ENCODE data around the gene LTBP1. TPM values are rescaled to one million over a fixed set of nuclear protein-coding genes. Genes with fewer than 3 reads are reported as not detected.
A peak's percentile ranks its signal among the peaks of the same experiment; 100 is the strongest.

The LTBP1 gene
- polyA plus RNA-seq, 2 donors, result 4.3 to 13.9 TPM

- WGBS, 2 donors, result 86 to 91% methylated on average over 4 of the region's 4 CpGs
- Histone ChIP-seq H3K9me3 (ENCODE audit: control insufficient read depth in 2 of 2, insufficient read depth in 1 of 2, low read depth in 1 of 2, low read length in 1 of 2) (no peaks in the 10 kb centered on the region), H3K4me1 (ENCODE audit: control insufficient read depth in 2 of 2, insufficient read depth in 2 of 2, low read length in 1 of 2) (peaks cover 4 to 9% of the 10 kb centered on the region in 2 donors), H3K4me3 (ENCODE audit: low read depth in 1 of 2, low read length in 2 of 2) (no peak overlapping the region), H3K27ac (ENCODE audit: low read depth in 2 of 2, low read length in 1 of 2) (no peak overlapping the region), H3K36me3 (ENCODE audit: control insufficient read depth in 2 of 2, insufficient read depth in 2 of 2, low read length in 1 of 2) (no peaks in the 10 kb centered on the region), H3K27me3 (ENCODE audit: control insufficient read depth in 1 of 2, insufficient read depth in 2 of 2, low read length in 2 of 2) (no peaks in the 10 kb centered on the region)
Measured at GRCh38 chr2:33073018-33073417, 126.3 kb downstream of the LTBP1 start.

- Histone ChIP-seq H3K4me1 (ENCODE audit: control insufficient read depth in 2 of 2, insufficient read depth in 2 of 2, low read length in 1 of 2) (peaks cover 1 to 7% of the 10 kb centered on the region in 2 donors), H3K9me3 (ENCODE audit: control insufficient read depth in 2 of 2, insufficient read depth in 1 of 2, low read depth in 1 of 2, low read length in 1 of 2) (no peaks in the 10 kb centered on the region), H3K27me3 (ENCODE audit: control insufficient read depth in 1 of 2, insufficient read depth in 2 of 2, low read length in 2 of 2) (no peaks in the 10 kb centered on the region), H3K4me3 (ENCODE audit: low read depth in 1 of 2, low read length in 2 of 2) (no peak overlapping the region), H3K27ac (ENCODE audit: low read depth in 2 of 2, low read length in 1 of 2) (no peak overlapping the region), H3K36me3 (ENCODE audit: control insufficient read depth in 2 of 2, insufficient read depth in 2 of 2, low read length in 1 of 2) (no peaks in the 10 kb centered on the region)
- WGBS, 2 donors, result 92 to 96% methylated on average over 6 of the region's 6 CpGs
Measured at GRCh38 chr2:33074197-33074596, 127.4 kb downstream of the LTBP1 start.

DNA sequence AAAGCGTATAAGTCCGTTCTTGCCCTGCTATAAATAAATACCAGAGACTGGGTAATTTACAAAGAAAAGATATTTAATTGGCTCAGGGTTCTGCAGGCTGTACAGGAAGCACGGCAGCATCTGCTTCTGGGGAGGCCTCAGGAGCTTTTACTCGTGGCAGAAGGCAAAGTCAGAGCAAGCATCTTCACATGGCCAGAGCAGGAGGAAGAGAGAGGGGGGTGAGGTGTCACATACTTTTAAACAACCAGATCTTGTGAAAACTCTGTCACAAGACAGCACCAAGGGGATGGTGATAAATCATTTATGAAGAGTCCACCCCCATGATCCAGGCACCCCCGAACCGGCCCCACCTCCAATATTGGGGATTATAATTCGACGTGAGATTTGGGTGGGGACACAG is 130.6 kb downstream of the LTBP1 start:
- no peaks in the 10 kb centered on the region for H3K9me3 ChIP-seq (ENCODE audit: control insufficient read depth in 2 of 2, insufficient read depth in 1 of 2, low read depth in 1 of 2, low read length in 1 of 2)
- no peaks in the 10 kb centered on the region for H3K36me3 ChIP-seq (ENCODE audit: control insufficient read depth in 2 of 2, insufficient read depth in 2 of 2, low read length in 1 of 2)
- H3K27ac ChIP-seq (ENCODE audit: low read depth in 2 of 2, low read length in 1 of 2), result peak overlapping the region in 1 of 2 donors; percentile 60
- no peaks in the 10 kb centered on the region for H3K4me1 ChIP-seq (ENCODE audit: control insufficient read depth in 2 of 2, insufficient read depth in 2 of 2, low read length in 1 of 2)
- 65% methylated on average over 8 of the region's 8 CpGs for WGBS, 2 donors
- H3K27me3 ChIP-seq (ENCODE audit: control insufficient read depth in 1 of 2, insufficient read depth in 2 of 2, low read length in 2 of 2), result no peaks in the 10 kb centered on the region
- no peak overlapping the region for H3K4me3 ChIP-seq (ENCODE audit: low read depth in 1 of 2, low read length in 2 of 2)

GRCh38 chr2:33077844-33078243 is 131.1 kb downstream of the LTBP1 start:
- H3K4me1 ChIP-seq (ENCODE audit: control insufficient read depth in 2 of 2, insufficient read depth in 2 of 2, low read length in 1 of 2), result peaks cover 0 to 2% of the 10 kb centered on the region in 2 donors
- H3K36me3 ChIP-seq (ENCODE audit: control insufficient read depth in 2 of 2, insufficient read depth in 2 of 2, low read length in 1 of 2), result no peaks in the 10 kb centered on the region
- WGBS, 2 donors, result 46 to 54% methylated on average over 4 of the region's 4 CpGs
- no peaks in the 10 kb centered on the region for H3K27me3 ChIP-seq (ENCODE audit: control insufficient read depth in 1 of 2, insufficient read depth in 2 of 2, low read length in 2 of 2)
- H3K27ac ChIP-seq (ENCODE audit: low read depth in 2 of 2, low read length in 1 of 2), result peak overlapping the region in 1 of 2 donors; percentile 22
- no peak overlapping the region for H3K4me3 ChIP-seq (ENCODE audit: low read depth in 1 of 2, low read length in 2 of 2)
- H3K9me3 ChIP-seq (ENCODE audit: control insufficient read depth in 2 of 2, insufficient read depth in 1 of 2, low read depth in 1 of 2, low read length in 1 of 2), result no peaks in the 10 kb centered on the region

DNA sequence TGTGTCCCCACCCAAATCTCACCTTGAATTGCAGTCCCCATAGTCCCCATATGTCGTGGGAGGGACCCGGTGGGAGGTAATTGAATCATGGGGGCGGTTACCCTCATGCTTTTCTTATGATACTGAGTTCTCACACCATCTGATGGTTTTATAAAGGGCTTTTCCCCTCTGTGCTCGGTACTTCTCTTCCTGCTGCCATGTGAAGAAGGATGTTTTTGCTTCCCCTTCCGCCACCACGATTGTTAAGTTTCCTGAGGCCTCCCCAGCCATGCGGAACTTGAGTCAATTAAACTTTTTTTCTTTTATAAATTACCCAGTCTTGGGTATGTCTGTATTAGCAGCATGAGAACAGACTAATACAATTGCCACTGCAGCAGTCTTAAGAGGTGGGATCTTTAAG is 134.9 kb downstream of the LTBP1 start:
- no peaks in the 10 kb centered on the region for H3K27me3 ChIP-seq (ENCODE audit: control insufficient read depth in 1 of 2, insufficient read depth in 2 of 2, low read length in 2 of 2)
- no peaks in the 10 kb centered on the region for H3K36me3 ChIP-seq (ENCODE audit: control insufficient read depth in 2 of 2, insufficient read depth in 2 of 2, low read length in 1 of 2)
- H3K27ac ChIP-seq (ENCODE audit: low read depth in 2 of 2, low read length in 1 of 2), result no peak overlapping the region
- no peak overlapping the region for H3K4me3 ChIP-seq (ENCODE audit: low read depth in 1 of 2, low read length in 2 of 2)
- peaks cover 3 to 6% of the 10 kb centered on the region in 2 donors for H3K4me1 ChIP-seq (ENCODE audit: control insufficient read depth in 2 of 2, insufficient read depth in 2 of 2, low read length in 1 of 2)
- 79 to 88% methylated on average over 7 of the region's 7 CpGs for WGBS, 2 donors
- no peaks in the 10 kb centered on the region for H3K9me3 ChIP-seq (ENCODE audit: control insufficient read depth in 2 of 2, insufficient read depth in 1 of 2, low read depth in 1 of 2, low read length in 1 of 2)

GRCh38 chr2:33083699-33084387 is 137.1 kb downstream of the LTBP1 start:
- H3K27me3 ChIP-seq (ENCODE audit: control insufficient read depth in 1 of 2, insufficient read depth in 2 of 2, low read length in 2 of 2), result no peaks in the 10 kb centered on the region
- WGBS, 2 donors, result 73% methylated on average over 6 of the region's 6 CpGs
- H3K4me1 ChIP-seq (ENCODE audit: control insufficient read depth in 2 of 2, insufficient read depth in 2 of 2, low read length in 1 of 2), result peaks cover 3 to 6% of the 10 kb centered on the region in 2 donors
- no peaks in the 10 kb centered on the region for H3K36me3 ChIP-seq (ENCODE audit: control insufficient read depth in 2 of 2, insufficient read depth in 2 of 2, low read length in 1 of 2)
- no peak overlapping the region for H3K27ac ChIP-seq (ENCODE audit: low read depth in 2 of 2, low read length in 1 of 2)
- no peak overlapping the region for H3K4me3 ChIP-seq (ENCODE audit: low read depth in 1 of 2, low read length in 2 of 2)
- no peaks in the 10 kb centered on the region for H3K9me3 ChIP-seq (ENCODE audit: control insufficient read depth in 2 of 2, insufficient read depth in 1 of 2, low read depth in 1 of 2, low read length in 1 of 2)

DNA sequence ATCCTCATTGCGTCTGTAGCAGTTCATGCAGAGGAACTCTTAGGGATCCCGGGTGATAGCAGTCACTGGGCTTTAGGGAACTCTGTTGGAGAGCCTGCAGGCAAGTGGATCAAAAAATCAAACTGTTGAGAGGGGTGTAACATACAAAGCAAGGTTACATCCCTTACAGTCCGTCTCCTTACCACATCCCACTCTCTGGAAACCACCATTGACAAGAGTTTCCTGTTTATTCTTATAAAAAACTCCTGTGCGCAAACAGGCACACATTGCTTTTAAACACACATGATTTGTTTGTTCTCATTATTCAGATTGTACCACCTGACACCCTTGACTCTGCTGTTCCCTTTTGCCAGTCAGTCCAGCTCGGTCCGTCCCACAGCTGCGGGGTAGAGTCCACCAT is 137.7 kb downstream of the LTBP1 start:
- 88% methylated on average over 7 of the region's 7 CpGs for WGBS, 2 donors
- no peak overlapping the region for H3K27ac ChIP-seq (ENCODE audit: low read depth in 2 of 2, low read length in 1 of 2)

DNA sequence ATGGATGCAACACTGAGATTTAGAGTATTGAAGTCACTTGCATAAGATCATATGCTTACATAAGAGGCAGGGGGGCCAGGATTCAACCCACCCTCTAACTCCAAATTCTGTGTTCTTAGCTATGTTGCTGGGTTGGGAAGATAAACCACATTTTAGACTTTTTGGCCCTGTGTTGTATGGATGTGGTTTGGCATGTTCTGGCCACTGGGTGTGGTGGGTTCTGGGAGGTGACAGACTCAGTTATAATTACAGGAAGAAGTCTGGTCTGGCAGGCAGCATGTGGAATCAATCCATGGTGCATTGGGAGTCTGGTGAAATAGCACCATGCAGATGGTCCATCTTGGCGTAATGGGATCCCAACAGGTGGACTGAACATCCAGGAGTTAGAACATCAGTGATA is 138.9 kb downstream of the LTBP1 start:
- WGBS, 2 donors, result 87 to 88% methylated on average over 1 of the region's 1 CpG
- no peaks in the 10 kb centered on the region for H3K27me3 ChIP-seq (ENCODE audit: control insufficient read depth in 1 of 2, insufficient read depth in 2 of 2, low read length in 2 of 2)
- no peak overlapping the region for H3K27ac ChIP-seq (ENCODE audit: low read depth in 2 of 2, low read length in 1 of 2)
- H3K4me3 ChIP-seq (ENCODE audit: low read depth in 1 of 2, low read length in 2 of 2), result no peak overlapping the region
- no peaks in the 10 kb centered on the region for H3K9me3 ChIP-seq (ENCODE audit: control insufficient read depth in 2 of 2, insufficient read depth in 1 of 2, low read depth in 1 of 2, low read length in 1 of 2)
- no peaks in the 10 kb centered on the region for H3K36me3 ChIP-seq (ENCODE audit: control insufficient read depth in 2 of 2, insufficient read depth in 2 of 2, low read length in 1 of 2)
- H3K4me1 ChIP-seq (ENCODE audit: control insufficient read depth in 2 of 2, insufficient read depth in 2 of 2, low read length in 1 of 2), result peaks cover 3 to 6% of the 10 kb centered on the region in 2 donors

More for the DNA sequence above, 137.7 kb downstream of the LTBP1 start:
- no peak overlapping the region for H3K4me3 ChIP-seq (ENCODE audit: low read depth in 1 of 2, low read length in 2 of 2)
- no peaks in the 10 kb centered on the region for H3K9me3 ChIP-seq (ENCODE audit: control insufficient read depth in 2 of 2, insufficient read depth in 1 of 2, low read depth in 1 of 2, low read length in 1 of 2)
- no peaks in the 10 kb centered on the region for H3K27me3 ChIP-seq (ENCODE audit: control insufficient read depth in 1 of 2, insufficient read depth in 2 of 2, low read length in 2 of 2)
- no peaks in the 10 kb centered on the region for H3K36me3 ChIP-seq (ENCODE audit: control insufficient read depth in 2 of 2, insufficient read depth in 2 of 2, low read length in 1 of 2)
- peaks cover 3 to 6% of the 10 kb centered on the region in 2 donors for H3K4me1 ChIP-seq (ENCODE audit: control insufficient read depth in 2 of 2, insufficient read depth in 2 of 2, low read length in 1 of 2)

GRCh38 chr2:33086400-33087015 is 139.8 kb downstream of the LTBP1 start:
- peak overlapping the region; percentile 1 to 34 for H3K27ac ChIP-seq (ENCODE audit: low read depth in 2 of 2, low read length in 1 of 2)
- 28 to 29% methylated on average over 9 of the region's 9 CpGs for WGBS, 2 donors

More at GRCh38 chr2:33086400-33087015, 139.8 kb downstream of the LTBP1 start:
- no peaks in the 10 kb centered on the region for H3K36me3 ChIP-seq (ENCODE audit: control insufficient read depth in 2 of 2, insufficient read depth in 2 of 2, low read length in 1 of 2)
- no peaks in the 10 kb centered on the region for H3K27me3 ChIP-seq (ENCODE audit: control insufficient read depth in 1 of 2, insufficient read depth in 2 of 2, low read length in 2 of 2)
- no peak overlapping the region for H3K4me3 ChIP-seq (ENCODE audit: low read depth in 1 of 2, low read length in 2 of 2)
- H3K4me1 ChIP-seq (ENCODE audit: control insufficient read depth in 2 of 2, insufficient read depth in 2 of 2, low read length in 1 of 2), result peaks cover 3 to 8% of the 10 kb centered on the region in 2 donors
- H3K9me3 ChIP-seq (ENCODE audit: control insufficient read depth in 2 of 2, insufficient read depth in 1 of 2, low read depth in 1 of 2, low read length in 1 of 2), result no peaks in the 10 kb centered on the region

Data from esophagus (tissue), 2 donors.